ENCODE measurements around the gene TAF3.

TAF3 gene

GRCh38 chr10:7942316-7942715 is 124.0 kb downstream of the TAF3 start:
- DNase-seq: no peak

GRCh38 chr10:7942859-7943258 is 124.6 kb downstream of the TAF3 start:
- DNase-seq: no peak

DNA sequence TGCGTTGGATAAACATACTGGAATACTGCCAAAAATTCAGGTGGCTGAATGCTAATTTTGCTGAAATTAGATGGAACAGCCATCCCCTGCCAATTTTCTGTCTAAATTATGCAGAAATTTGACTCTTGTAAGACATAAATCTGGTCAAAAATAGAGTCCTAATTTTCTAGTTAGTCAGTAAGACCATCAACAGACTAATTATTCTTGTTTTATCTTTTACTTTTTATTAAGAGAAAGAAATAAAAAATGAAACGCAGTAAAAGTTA is 125.8 kb downstream of the TAF3 start:
- no peak for DNase-seq

DNA sequence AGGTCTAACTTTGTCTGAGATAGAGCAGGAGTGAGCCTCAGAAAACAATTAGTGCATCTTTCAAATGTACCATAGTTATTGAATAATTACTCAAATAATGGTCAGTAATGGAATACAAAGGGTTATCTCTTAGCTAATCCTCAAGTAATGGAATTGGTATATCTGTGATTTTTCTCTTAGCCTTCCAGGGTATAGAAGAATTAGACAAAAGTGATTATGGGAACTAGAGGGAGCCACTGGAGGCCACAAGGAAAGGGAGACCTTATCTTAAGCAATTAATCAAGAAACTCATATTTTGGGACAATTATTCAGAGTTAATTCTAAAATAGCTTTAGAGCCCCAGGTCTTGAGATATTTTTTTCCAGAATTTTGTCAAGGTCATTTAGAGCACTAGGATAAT is 126.2 kb downstream of the TAF3 start:
- no peak for DNase-seq

- DNase-seq: no peak
These were observed 126.7 kb downstream of the TAF3 start for GRCh38 chr10:7945034-7945433.

GRCh38 chr10:7945469-7946187 is 127.3 kb downstream of the TAF3 start:
- DNase-seq: no peak

DNA sequence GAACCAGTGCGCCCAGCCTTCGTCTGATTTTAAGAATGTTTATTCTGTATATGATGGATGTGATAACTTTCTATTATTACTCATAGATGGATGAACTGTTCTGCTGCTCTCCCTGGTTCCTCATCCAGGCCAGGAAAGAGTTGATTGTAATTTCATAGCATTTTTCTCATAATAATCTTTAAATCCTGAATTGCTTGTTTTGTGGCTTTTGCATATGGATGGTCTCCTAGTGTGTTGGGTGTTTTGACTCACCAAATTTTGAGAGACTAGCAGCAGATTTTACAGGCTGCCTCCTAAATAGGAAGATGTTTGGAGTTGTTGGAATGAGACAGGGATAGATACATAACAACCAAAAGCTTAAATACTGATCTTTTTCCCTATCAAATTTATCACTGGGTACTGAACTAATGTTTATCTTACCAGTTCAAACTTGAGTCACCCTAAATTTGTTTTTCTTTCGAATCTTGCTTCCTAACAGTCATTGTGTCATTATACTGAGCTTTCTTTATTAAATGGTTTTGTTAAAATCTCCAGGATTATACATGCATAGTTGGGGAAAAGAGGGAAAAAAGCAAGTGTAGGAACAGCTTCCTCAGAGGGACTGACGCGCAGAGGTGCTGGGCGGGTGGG is 130.2 kb downstream of the TAF3 start:
- no peak for DNase-seq

DNA sequence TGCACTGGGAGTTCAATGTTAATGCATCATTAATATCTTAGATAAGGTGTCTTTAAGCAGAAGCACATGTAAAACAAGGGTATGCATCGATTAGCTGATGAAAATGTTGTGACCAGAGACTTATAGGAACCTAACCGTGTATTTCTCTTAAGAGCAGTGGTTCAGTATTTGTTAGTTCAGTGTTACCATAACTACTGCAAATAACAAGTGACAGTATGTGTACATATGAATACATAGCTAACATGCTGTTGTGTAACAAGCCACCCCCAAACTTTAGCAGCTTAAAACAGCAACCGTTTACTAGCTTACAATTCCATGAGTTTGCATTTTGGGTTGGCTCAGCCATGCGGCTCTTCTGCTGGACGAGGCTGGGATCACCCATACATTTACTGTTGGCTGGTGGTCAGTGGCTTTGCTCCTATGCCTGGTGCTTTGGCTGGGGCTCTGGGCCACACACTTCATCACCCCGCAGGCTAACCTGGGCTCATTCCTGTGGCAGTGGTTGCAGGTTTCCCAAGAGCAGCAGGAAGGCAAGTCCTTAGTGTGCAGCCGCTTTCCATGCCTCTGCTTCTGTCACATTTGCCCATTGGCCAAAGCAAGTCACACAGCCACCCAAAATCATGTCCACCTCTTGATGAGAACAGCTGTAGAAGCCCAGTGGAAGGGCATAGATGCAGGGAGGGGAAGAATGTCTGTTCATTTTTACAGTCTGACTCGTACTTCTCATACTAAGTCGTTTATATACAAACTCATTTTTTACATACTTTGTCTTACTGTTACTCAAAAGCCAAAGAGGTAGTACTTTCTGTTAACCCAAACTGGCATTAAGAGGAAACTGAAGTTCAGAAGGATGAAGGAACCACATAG is 132.9 kb downstream of the TAF3 start:
- no peak for DNase-seq

GRCh38 chr10:7952266-7952665 is 134.0 kb downstream of the TAF3 start:
- no peak for DNase-seq

DNA sequence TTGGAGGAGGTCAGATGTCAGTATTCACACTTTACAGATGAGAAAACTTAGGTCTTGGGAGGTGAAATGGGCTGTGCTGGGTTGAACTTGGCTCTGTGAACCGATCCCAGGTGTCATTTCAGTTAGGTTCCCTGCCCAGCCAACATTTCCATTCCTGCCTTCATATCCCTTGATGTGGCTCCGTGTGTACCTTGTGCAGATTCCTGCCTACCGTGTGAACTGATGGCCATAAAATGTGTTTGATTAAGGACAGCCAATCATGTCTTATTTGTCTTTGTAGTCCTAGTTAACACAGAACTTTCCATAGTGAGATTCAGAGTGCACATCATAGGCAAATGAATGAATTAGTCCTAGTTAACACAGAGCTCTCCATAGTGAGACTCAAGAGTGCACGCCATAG is 135.1 kb downstream of the TAF3 start:
- DNase-seq: no peak

GRCh38 chr10:7955446-7955845 is 137.1 kb downstream of the TAF3 start:
- no peak for DNase-seq

DNA sequence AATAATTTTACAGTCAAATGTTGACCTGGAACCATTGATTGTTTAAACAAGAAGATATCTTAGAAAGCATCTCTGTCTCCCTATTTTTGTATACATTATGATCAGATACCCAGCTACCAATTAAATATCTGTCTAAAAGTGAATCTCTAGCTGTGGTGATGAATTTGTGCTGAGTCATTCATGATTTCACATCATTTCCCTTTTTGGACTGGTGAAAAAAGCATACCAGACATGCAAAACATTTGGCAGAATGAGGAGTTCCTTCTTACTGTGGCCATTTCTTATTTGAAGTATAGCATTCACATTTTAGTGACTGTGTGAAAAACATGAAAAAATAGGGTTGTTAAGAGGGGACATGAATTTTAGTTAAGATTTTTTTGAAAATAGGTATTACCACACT is 138.2 kb downstream of the TAF3 start:
- DNase-seq: no peak

GRCh38 chr10:7957591-7957990 is 139.3 kb downstream of the TAF3 start:
- DNase-seq: no peak

GRCh38 chr10:7958442-7958841 is 140.1 kb downstream of the TAF3 start:
- DNase-seq: no peak

GRCh38 chr10:7960108-7960507 is 141.8 kb downstream of the TAF3 start:
- no peak for DNase-seq

- no peak for DNase-seq
These were observed 144.3 kb downstream of the TAF3 start for GRCh38 chr10:7962592-7962991.

DNA sequence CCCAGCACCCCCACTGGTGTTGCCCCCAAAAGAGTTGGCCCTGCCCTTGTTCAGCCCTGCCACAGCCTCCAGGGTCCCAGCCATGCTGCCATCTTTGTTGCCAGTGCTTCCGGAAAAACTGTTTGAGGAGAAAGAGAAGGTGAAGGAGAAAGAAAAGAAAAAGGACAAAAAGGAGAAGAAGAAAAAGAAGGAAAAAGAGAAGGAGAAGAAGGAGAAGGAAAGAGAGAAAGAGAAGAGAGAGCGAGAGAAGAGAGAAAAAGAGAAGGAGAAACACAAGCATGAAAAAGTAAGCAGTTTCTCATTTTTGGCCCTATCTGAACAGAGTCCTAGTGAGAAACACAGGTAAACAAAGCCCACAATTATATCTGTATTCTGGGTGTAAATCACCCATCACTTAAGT is 147.2 kb downstream of the TAF3 start:
- no peak for DNase-seq

DNA sequence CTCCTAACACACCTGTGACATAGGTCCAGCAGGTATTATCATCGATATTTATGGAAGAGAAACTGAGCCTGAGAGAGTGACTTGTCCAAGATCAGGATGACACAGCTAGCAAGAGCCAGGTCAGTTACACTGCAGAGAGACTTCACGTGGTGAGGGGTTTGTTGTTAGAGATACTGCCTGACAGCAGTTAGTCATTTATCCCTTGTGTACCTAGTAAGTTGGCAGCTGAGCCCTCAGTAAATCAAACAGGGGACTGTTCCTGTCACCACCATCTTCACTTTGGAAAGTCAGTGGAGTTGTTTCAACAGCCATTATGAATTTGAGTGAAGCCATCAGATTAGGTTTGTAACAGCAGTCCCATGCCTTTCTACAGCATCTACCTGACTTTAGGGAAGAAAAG is 148.7 kb downstream of the TAF3 start:
- DNase-seq: no peak

DNA sequence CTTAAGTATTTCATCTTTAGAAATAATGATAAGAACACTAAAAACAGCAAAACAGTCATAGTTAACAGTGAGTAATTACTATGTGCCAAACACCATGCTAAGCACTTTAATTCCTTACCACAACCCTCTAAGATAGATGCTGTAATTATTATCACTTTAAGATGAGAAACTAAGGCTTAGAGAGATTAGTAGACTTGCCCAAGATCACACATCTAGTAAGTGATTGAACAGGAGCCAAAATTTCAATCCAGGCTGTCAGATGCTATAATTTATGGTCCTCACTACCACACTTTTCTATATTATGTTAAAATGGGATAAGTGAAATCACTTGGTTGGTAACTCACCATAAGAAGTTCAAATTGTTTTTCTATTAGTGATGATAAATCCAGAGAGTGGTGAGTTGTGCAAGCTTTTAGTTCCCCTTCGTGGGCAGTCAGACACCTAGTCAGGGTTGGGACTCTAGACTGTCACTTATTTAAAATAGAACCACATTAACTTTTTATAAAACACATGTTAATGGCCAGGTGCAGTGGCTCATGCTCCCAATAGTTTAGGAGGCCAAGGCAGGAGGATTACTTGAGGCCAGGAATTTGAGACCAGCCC is 150.3 kb downstream of the TAF3 start:
- no peak for DNase-seq

DNA sequence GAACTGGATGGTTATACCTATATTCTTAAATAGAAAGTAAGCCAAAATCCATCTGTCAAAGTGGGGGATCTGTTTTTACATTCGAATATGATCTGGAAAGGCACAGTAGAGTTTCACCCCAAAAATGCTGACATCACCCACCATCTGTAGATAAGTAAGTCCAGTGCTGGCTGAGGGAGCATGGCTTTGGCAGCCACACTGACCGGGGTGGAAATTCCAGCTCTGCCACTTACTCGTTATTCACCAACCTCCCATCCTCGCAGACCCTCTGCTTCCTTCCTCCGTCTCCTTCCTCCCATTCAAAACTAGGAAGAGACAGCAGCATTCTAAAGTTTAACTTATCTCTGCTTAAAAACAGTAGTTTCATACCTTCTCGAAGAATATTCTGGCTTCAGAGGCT is 151.3 kb downstream of the TAF3 start:
- DNase-seq: no peak

DNA sequence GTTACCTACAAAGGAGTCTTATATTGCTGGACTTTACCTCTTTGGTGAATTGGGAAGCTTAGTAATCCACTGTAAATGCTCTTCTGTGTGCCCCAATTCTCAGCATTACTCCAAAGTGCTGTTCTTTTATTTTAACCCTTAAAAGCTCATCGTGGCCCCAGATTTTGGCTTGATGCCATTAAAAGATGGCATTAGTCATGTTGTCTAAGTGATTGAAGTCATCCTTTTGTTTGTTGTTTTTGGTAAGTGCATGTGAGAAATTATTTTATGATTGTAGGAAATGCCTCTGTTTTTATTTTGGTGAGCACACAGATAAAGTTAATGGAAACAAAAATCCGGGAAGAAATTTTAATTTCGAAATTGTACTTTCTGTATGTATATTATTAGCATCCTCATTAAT is 153.6 kb downstream of the TAF3 start:
- DNase-seq: no peak

DNA sequence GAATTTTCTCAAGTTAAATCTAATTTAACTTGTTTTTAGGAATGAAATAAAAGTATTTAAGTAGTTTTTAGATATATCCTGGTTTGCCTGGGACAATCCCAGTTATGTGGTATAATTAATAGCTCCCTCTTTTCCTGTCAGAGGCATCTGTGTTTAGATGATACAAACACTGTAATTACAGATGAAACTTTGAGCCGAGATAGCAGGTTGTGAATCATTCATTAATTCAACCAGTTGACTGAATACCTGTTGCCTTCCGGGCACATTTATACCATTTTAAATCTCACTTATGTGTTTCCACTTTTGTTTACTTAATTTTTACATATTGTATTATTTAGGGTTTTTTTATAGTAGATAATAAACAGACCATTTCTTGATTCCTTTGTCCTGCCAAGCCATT is 154.1 kb downstream of the TAF3 start:
- DNase-seq: no peak

- DNase-seq: no peak
These were observed 161.9 kb downstream of the TAF3 start for GRCh38 chr10:7980196-7980595.

GRCh38 chr10:7982727-7983126 is 164.4 kb downstream of the TAF3 start:
- no peak for DNase-seq
